ENCODE results near the gene ADGRL3.

DNA sequence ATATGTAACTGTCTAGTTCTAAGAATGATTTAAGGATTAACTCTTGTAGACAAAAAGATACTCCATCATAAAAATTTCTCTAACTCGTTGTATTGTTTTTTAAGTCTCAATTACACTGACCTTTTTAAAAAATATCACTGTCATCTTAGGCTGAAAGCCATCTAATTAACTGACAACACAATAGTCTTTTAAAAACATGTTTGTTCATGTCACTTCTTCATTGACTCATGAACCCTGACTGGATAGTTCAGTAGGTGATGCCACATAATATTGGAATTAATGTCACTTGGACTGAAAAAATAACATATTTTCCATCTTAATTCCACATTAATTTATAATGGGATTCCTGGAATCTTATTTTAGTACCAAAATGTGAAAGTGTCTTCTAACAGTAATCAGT is 179.3 kb downstream of the ADGRL3 start:
- TF ChIP-seq, protein P1, sequence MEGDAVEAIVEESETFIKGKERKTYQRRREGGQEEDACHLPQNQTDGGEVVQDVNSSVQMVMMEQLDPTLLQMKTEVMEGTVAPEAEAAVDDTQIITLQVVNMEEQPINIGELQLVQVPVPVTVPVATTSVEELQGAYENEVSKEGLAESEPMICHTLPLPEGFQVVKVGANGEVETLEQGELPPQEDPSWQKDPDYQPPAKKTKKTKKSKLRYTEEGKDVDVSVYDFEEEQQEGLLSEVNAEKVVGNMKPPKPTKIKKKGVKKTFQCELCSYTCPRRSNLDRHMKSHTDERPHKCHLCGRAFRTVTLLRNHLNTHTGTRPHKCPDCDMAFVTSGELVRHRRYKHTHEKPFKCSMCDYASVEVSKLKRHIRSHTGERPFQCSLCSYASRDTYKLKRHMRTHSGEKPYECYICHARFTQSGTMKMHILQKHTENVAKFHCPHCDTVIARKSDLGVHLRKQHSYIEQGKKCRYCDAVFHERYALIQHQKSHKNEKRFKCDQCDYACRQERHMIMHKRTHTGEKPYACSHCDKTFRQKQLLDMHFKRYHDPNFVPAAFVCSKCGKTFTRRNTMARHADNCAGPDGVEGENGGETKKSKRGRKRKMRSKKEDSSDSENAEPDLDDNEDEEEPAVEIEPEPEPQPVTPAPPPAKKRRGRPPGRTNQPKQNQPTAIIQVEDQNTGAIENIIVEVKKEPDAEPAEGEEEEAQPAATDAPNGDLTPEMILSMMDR (conservative IDR thresholded peaks at IDR 0.05 in 1 of 2, IDR thresholded peaks at IDR 0.05 in 1 of 2; ENCODE audit: low read depth in 1 of 2, low read length in 2 of 2) = no peak
- no peak for TF ChIP-seq EZH2 (IDR thresholded peaks at IDR 0.05; ENCODE audit: low read length, missing control alignments)
